IMR-90 (cell line): Measurements from ENCODE around the gene NPIPB4.
"Not testable (repeated sequence)": the region's sequence is repeated elsewhere in the genome, so short reads cannot be mapped to it uniquely, and the experiment has no call there.

Experiments used
- CEBPB ChIP-seq: IDR thresholded peaks from 2 replicates; pipeline ENCODE4 v1.6.1; 2012; ENCODE audit warnings: low read depth, low read length, improper control_type of control experiment
- FOS ChIP-seq: fragments of 150-350 bp; IDR thresholded peaks from 2 replicates; pipeline ENCODE4 v1.6.1; 2016; ENCODE audit warnings: low read depth, low read length
- MAFK ChIP-seq: IDR thresholded peaks from 2 replicates; pipeline ENCODE4 v1.6.1; 2012; ENCODE audit warnings: low read depth, low read length, improper control_type of control experiment
- MAZ ChIP-seq: IDR thresholded peaks from 2 replicates; pipeline ENCODE4 v1.6.1; 2012; ENCODE audit warnings: low read depth, mild to moderate bottlenecking, low read length, improper control_type of control experiment, moderate library complexity, borderline replicate concordance
- MXI1 ChIP-seq: IDR thresholded peaks from 2 replicates; pipeline ENCODE4 v1.6.1; 2012; ENCODE audit warnings: low read depth, mild to moderate bottlenecking, low read length, moderate library complexity, borderline replicate concordance
- POLR2A ChIP-seq: IDR thresholded peaks from 2 replicates; pipeline ENCODE4 v1.6.1; 2012; ENCODE audit warnings: mild to moderate bottlenecking, low read depth, low read length
- RAD21 ChIP-seq: IDR thresholded peaks from 2 replicates; pipeline ENCODE4 v1.6.1; 2012; ENCODE audit warnings: low read length, improper control_type of control experiment
- RCOR1 ChIP-seq: IDR thresholded peaks from 2 replicates; pipeline ENCODE4 v1.6.1; 2012; ENCODE audit warnings: mild to moderate bottlenecking, low read length, improper control_type of control experiment; ENCODE audit not compliant: insufficient replicate concordance
- RFX5 ChIP-seq: IDR thresholded peaks from 2 replicates; pipeline ENCODE4 v1.8.0; 2012; ENCODE audit warnings: low read depth, mild to moderate bottlenecking, low read length, moderate library complexity
- SMC3 ChIP-seq: fragments of 150-350 bp; IDR thresholded peaks from 2 replicates; pipeline ENCODE4 v1.6.1; 2016; ENCODE audit warnings: low read depth, mild to moderate bottlenecking, antibody characterized with exemption, low read length, moderate library complexity
- USF2 ChIP-seq: fragments of 150-350 bp; IDR thresholded peaks from 2 replicates; pipeline ENCODE4 v1.6.1; 2017; ENCODE audit warnings: mild to moderate bottlenecking, antibody characterized with exemption, low read length, low read depth
- TF ChIP-seq, protein P1 (sequence below): conservative IDR thresholded peaks from 2 replicates; pipeline ENCODE4 v1.5.1; 2012; ENCODE audit warnings: mild to moderate bottlenecking, low read depth, low read length, improper control_type of control experiment

GRCh38 chr16:21819617-21820016 lies 37.9 kb downstream of the NPIPB4 start:
- TF ChIP-seq SMC3, RAD21, POLR2A, MXI1, FOS, RCOR1, MAFK, RFX5, CEBPB, MAZ, USF2: not testable (repeated sequence)
- TF ChIP-seq, protein P1, sequence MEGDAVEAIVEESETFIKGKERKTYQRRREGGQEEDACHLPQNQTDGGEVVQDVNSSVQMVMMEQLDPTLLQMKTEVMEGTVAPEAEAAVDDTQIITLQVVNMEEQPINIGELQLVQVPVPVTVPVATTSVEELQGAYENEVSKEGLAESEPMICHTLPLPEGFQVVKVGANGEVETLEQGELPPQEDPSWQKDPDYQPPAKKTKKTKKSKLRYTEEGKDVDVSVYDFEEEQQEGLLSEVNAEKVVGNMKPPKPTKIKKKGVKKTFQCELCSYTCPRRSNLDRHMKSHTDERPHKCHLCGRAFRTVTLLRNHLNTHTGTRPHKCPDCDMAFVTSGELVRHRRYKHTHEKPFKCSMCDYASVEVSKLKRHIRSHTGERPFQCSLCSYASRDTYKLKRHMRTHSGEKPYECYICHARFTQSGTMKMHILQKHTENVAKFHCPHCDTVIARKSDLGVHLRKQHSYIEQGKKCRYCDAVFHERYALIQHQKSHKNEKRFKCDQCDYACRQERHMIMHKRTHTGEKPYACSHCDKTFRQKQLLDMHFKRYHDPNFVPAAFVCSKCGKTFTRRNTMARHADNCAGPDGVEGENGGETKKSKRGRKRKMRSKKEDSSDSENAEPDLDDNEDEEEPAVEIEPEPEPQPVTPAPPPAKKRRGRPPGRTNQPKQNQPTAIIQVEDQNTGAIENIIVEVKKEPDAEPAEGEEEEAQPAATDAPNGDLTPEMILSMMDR: not testable (repeated sequence)
